ENCODE data around the gene CCDC157. TPM values are rescaled to one million over a fixed set of nuclear protein-coding genes. Genes with fewer than 3 reads are reported as not detected.

CCDC157 gene
- total and polyA plus RNA-seq, 9 of the 15 experiments (the other 6 are each of a cell fraction or from before 2014, with no cell fraction given) = 0.04 to 1.3 (median 0.68) TPM

GRCh38 chr22:30405731-30406130, 48.9 kb downstream of the CCDC157 start:
- TF ChIP-seq GATA2 (CRISPR knock-in tag; IDR thresholded peaks at IDR 0.05) (no peak), PBX2 (CRISPR knock-in tag; IDR thresholded peaks at IDR 0.05; ENCODE audit: low read depth) (no peak), PBX2 (tag; conservative IDR thresholded peaks at IDR 0.05; ENCODE audit: low read depth) (no peak), HMG20A (CRISPR knock-in tag; conservative IDR thresholded peaks at IDR 0.05) (no peak), BRF1 (IDR thresholded peaks at IDR 0.05; ENCODE audit: borderline replicate concordance, extremely low read depth, insufficient read length) (no peak), ZBTB11 (CRISPR knock-in tag; IDR thresholded peaks at IDR 0.05) (no peak), SIN3A (IDR thresholded peaks at IDR 0.05; ENCODE audit: borderline replicate concordance in 2 of 2, control insufficient read depth in 1 of 2, low read depth in 2 of 2, low read length in 2 of 2) (no peak), KAT2B (IDR thresholded peaks at IDR 0.05; ENCODE audit: low read depth, low read length) (no peak), CHD2 (IDR thresholded peaks at IDR 0.05; ENCODE audit: low read depth, low read length) (no peak)
- intact Hi-C loops (cut with micrococcal nuclease) = no loop called here
- H3K27ac ChIP-seq (ENCODE audit: extremely low read depth, low read depth, low read length) = no peak overlapping the region
- H3K9ac ChIP-seq (ENCODE audit: insufficient read depth in 1 of 2, low read depth in 2 of 2, low read length in 2 of 2) = no peak overlapping the region
- H3K79me2 ChIP-seq (ENCODE audit: control insufficient read depth, insufficient read depth, low read length) = no peaks in the 10 kb centered on the region
- H3K36me3 ChIP-seq (ENCODE audit: control insufficient read depth, insufficient read depth, low read length) = peaks cover 3% of the 10 kb centered on the region; the same call in 2 of the 3 replicates
- in situ Hi-C loops (cut with MboI) = no loop called here
- H3K27me3 ChIP-seq (ENCODE audit: control insufficient read depth in 2 of 2, insufficient read depth in 2 of 2, low read length in 2 of 2) = no peaks in the 10 kb centered on the region
- no peak overlapping the region for H3K4me2 ChIP-seq (ENCODE audit: insufficient read depth, low read length)
- FAIRE-seq (no peak), DNase-seq (ENCODE audit: extremely low read depth in 1 of 4, low spot score in 3 of 4) (no peak), ATAC-seq (no peak)
- peaks cover 3% of the 10 kb centered on the region for H3K9me1 ChIP-seq (ENCODE audit: control insufficient read depth, insufficient read depth, low read length)
- POLR2A ChIA-PET = interaction anchor here (1.0 to 2.2 kb wide), 3 partner anchors 9 to 38 kb away, joined by 3 to 8 read pairs (median 4); partner anchors contain the start of gene SEC14L2
- peaks cover 9% of the 10 kb centered on the region for H4K20me1 ChIP-seq (replicated peaks; ENCODE audit: control insufficient read depth, insufficient read depth, low read length)
- 8% methylated on average over 2 of the region's 4 CpGs for WGBS (ENCODE audit: insufficient coverage, low coverage, missing lambda C conversion rate)
- no peak overlapping the region for H3K4me3 ChIP-seq
- H3K9me3 ChIP-seq (replicated peaks; ENCODE audit: control insufficient read depth, insufficient read depth, low read depth, low read length) = no peaks in the 10 kb centered on the region
- CTCF ChIA-PET (ENCODE audit: low intra/inter-chr PET ratio) = no interaction called here
- H3K4me1 ChIP-seq (replicated peaks in 1 of 2; ENCODE audit: control insufficient read depth in 2 of 2, insufficient read depth in 2 of 2, low read length in 2 of 2) = peaks cover 17 to 18% of the 10 kb centered on the region in 2 experiments; a peak in 3 of 5 replicates
- no peak overlapping the region for H2AFZ ChIP-seq (ENCODE audit: low read depth, low read length)
- BruUV-seq (replicated peaks) = no TSS peak
